Muscle of arm (tissue), 12 donors: ENCODE data around the gene C10orf95. TPM values are rescaled to one million over a fixed set of nuclear protein-coding genes. Genes with fewer than 3 reads are reported as not detected.
A peak's percentile ranks its signal among the peaks of the same experiment; 100 is the strongest.

Experiments used
- DNase-seq: peaks from one replicate; pipeline ENCODE4 v3.0.0-alpha.2; 2013
- polyA plus RNA-seq, 12 donors: library from polyadenylated mRNA; unstranded; fragments of 120-200 nt; gene quantifications; one replicate each; pipeline ENCODE4 v1.2.1, GENCODE V29; 2013; ENCODE audit not compliant: insufficient read length in 12 of 12

C10orf95 gene
- polyA plus RNA-seq, 12 donors = 0.11 to 0.39 (median 0.18) TPM; not detected in 6

DNA sequence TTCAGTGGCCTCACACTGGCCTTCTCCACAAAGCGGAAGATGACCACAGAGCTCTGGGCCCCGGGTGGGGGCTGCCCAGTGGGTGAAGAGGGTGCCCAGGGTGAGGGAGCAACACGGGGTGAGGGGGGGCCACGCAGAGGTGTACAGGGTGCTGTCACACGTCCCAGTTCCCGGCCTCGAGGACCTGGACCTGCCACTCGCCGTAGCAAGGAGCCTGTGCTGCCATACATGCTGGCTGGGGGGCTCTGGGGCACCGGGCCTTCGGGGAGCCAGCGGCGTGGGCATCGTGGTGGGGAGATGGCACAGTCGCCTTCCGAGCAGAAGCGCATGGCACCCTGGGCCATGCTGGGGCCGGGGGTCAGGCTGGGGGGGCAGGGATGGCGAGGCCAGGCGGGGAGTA, 34.6 kb downstream of the C10orf95 start:
- no peak for DNase-seq

DNA sequence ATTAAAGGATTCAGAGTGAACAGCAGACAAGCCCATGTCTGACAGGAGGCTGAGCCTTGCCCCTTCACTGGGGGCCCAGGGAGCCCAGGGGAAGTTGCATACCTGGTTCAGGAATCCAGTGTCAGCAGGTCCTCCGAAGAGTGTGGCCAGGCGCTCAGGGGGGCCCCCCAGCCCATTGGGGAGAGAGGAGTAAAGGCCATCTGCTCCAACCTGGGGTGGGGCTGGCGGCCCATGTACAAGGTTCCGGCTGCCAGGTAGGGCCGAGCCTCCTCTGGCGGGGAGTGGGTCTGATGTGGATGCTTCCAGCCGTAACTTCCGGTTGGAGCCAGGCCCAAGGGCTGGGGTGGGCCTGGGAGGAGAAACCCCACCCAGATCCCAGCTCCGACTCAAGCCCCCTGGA, 35.1 kb downstream of the C10orf95 start:
- DNase-seq = no peak

DNA sequence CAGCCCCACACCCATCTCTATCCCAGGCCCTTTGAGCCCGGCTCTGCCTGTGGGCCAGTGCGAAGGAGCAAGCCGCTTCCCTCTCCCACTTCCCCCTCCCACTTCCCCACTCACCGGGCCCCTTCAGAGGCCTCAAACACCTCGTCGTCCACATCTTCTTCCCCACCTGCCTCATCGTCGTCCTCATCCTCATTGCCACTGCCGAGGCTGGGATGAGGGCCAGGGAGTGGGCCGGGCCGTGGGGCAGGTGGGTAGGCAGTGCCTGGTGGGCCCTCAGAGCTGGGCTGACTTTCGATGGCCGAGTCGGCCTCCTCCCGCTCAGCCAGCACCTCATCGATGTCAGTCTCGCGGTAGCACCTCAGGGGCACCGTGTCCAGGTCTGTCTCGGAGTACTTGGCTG, 36.6 kb downstream of the C10orf95 start:
- no peak for DNase-seq

DNA sequence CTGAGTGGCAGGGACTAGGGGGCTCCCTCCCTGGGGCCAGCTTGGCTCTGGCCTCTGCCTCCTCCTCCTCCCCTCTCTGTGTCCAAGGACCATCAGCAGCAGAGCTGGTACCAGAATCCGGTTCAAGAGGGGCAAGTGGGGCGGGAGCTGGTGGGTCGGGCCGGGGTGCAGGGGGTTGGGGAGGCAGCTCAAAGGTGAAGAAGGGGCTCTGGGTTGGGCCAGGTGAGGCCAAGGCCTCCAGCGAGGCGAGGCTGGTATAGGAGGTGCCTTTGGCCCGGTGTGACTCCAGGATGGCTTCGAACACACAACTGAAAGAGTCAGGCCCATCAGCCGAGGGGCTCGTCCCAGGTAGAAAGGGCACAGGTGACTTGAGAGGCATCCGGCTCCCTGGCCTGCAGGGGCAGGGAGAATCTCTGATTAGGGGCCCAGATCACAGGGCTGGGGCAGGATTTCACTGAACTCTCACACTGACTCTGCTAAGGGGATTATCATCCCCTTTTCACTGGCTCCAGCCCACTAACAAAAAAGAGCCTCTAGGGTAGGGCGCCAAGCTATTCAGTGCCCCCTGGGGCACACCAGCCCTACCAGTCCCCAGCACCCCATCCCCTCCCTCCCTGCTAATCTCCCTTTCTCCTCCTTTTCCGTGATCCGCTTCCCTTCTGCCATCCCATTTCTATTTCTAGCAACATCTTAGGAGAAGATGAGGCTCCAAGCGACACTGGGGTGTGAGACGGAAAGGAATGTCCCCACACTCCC, 37.4 kb downstream of the C10orf95 start:
- DNase-seq = no peak

DNA sequence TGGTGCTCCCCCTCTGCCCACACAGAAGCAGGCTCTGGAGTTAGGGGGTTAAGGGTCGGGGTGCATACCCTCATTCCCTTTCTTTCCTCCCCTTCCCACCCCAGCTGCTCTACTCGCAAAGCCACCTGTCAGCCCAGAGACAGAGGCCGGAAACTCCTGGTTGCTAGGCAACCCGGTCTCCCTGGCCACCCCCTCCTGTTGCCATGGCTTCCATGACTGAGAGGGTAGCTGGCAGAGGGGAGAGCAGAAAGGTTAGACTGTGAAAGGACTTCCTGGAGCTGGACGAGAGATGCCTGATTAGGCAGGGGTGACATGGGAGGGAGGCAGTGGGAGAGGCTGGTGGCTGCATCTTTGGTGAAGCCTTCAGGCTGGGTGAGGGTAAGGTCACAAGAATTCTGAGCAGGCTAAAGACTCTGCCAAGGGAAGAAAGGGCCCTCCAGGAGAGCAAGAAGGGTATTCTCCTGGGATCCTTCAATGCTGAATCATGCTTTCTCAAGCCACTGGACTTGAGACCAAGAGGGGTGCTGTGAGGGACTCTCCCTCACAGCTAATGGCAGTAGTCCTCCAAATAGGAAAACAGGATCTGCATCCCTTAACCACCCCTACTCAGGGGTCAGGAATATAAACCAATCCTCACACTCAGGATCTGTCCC, 38.2 kb downstream of the C10orf95 start:
- DNase-seq = no peak

DNA sequence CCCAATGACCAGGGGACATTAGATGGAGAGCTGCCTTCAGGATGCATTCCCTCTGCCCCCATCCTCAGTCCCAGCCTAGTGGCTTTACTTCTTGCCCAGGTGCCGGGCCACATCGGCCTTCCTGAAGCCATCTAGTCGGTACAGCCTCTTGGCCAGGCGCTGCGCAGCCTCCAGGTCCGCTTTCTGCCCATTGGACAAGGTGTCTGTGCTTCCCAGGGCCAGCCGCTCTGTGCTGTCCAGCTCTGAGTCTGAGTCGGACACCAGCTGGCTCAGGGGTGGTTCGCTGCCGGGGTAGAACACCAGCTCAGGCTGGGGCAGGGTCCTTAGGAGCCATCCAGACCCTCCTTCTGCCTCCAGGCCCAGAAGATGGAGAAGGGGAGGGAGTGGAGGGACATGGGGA, 39.0 kb downstream of the C10orf95 start:
- no peak for DNase-seq

DNA sequence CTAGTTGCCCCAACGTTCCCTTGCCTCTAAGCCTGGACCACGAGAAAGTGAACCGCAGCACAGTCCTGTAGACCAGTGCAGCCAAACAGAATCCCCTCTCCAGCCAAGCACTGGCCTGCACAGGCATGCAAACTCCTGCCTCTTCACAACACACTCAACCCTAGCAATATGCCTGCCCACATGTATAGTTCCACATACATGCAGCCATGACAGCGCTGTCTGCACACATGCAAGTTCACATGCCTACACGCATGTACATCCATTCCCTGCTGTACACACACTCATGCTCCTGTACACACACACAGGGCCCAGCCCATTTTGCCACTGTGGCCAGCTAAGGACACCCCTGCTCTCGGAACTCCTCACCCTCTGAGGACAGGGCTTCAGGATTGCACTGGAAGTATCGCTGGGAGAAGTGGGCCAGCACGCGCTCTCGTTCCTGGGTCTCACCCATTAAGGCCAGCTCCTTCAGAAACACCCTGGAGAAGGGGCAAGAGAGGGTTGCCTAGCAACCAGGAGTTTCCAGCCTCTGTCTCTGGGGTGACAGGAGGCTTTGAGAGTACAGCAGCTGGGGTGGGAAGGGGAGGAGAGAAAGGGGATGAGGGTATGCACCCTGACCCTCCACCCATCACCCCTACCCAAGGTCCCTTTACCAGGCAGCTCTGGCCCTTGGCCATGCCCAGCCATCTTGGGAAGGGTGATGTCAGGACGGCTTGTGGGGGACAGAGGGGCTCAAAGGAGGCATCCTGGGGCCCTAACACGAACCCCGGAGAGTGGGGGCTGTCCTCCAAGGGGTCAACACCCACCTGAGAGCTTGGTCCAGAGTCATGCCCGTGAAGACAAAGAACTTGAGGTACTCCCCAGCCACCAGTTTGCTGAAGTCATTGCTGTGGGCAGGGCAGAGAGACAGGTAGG, 39.7 kb downstream of the C10orf95 start:
- no peak for DNase-seq

DNA sequence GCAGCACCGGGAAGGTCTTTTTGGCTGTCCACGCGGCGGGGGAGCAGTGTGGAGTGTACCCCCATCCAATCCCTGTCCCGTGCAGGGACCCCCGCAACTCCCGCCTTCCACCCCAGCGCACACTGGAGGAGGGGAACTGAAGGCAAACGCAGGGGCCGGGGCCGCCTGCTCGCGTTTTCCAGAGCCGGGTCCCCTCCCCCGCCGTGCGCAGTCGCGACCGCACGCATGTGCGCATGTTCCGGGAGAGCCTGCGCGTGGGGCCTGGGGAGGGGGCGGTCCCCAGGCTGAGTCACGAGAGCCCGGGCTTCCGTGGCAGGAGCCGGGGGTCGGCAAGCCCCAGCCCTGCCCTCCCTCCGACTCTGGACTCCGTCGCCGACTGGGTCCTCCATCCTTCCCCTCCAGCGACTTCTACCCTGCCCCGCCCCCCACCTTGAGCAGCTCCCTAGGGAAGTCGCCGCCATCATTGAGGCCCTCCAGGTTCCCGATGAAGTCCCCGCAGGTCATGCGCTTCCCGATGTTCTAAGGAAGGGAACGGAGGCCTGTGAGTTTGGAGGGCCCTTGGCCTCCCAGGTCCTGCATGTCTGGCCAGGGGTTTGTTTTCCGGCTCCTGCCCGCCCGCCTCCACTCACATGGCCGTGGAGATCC, 40.8 kb downstream of the C10orf95 start:
- peak; percentile 78 for DNase-seq

DNA sequence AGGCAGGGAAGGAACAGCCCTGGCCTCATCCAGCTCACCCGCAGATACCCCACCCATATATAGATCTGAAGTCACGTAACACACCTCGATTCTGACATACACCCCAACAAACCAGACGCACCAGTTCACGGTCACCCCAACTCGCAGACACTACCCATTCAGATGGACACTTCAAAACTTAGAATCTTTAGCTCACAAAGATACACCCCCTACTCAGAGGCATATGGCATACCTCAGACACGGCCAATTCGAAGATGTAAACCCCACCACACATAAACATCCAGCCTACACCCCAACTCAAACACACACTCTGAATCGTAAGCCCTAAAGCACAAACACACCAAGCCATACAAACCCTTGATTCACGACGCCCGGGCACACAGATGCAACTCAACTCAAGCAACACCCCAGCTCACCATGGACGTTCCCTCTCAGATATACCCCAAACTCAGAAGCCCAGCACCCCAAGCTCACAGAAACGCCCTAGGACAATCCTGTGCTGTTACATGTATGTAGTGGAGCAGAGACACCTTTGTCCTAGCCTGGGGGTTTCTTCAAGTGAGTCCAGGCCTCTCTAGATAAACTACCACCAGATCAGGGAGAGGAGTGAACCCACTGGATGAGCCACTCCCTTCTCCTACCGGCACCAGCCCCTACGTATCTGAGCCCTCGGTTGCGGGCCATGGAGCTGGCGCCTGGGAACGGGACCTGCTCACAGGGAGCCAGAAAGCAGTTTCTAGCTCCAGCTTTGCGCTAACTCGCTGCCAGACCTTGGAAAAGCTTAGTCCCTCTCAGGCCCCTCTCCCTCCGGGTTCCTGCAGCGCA, 41.5 kb downstream of the C10orf95 start:
- DNase-seq = no peak

DNA sequence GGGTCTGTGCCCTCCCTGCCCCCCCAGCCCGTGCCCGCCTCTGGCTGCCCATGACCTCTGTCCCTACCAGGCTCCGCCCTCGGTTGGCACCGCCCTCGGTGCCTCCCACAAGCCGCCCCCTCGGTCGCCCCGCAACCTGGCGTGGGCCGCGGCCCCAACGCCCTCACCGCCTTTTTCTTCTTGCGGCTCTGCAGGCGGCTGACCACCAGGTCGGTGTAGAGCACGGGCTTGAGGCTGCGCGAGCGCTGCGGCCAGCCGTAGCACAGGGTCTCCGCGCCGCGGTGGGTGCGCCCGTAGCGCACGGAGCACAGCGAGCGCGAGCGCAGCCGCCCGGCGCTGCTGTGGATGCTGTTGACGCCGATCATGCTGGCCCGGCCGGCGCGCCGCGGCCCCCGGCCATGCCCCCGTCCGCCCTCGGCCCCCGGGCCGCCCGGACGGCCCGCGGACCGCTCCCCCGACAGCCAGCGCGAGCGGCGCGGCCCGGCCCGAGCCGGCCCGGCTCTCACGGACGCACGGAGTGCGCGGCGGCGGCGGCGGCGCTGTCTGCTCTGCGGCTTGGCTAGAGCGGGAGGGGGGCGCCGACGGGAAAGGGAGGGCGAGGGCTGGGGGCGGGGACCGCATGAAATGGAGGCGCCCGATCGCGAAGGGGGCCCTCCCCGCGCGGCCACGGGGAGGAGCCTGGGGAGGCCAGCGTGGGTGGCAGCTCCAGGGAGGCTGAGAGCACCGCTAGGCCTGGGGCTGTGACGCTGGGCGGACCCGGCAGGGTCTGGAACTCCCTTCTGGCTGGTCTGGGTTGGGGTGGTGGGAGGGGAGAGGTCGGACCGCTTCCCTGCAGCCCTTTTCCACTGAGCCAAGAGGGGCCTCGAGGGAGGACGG, 42.4 kb downstream of the C10orf95 start:
- no peak for DNase-seq

DNA sequence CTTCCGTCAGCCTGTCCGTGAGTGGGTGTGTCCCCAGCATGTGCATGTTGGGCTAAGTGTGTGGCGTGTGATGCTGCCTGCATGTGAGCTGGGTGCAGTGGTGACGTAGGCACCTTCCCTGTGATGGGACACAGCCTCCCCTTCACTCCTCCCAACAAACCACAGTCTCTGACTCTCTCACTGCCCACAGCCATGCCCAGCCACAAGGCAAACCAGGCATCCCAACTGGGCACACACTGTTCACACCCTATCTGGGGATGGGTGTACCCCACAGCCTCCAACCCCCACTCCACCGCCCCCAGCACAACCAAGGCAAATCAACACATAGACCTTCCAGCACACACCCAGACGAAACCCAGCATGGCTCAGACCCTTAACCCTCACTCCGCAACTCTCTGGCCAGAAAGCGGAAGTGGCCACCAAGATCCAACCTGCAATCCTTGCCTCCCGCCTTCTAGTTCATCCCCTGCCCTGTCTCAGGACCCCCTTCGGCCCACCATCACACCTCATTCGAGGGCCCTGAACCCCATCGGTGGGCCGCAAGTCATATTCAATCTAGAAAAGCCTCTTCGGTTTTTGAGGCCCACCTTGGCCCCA, 43.1 kb downstream of the C10orf95 start:
- DNase-seq = no peak

DNA sequence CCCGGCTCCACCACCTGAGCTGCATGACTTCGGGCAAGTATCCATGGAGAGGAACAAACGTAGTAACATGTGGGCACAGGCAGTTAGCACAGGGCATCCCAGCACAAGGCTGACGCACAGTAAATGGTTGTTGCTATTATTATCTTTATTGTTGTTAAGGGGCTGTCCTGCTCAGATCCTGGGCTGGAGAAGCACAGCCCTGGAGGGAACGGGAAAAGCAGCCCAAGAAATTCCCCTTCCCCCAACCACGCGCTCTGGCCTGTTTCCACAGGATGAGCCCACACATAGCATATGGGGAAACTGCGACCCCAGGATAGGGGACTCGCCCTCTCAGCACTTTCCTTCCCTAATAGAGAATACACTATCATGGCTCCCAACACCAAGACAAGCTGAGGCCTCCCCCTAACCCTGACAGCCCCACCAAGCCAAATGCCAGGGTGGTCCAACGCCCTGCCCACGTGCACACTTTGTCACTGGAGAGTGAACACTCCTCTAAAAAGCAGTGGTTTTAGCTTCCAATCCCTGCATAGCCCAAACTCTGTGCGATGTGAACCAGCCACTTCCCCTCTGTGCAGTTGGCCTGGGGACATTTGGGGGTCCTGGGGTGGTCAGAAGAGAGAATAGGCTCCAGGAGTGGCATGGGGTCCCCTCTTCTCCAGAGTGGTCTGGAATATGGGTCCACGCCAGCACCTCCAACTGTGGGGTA, 43.8 kb downstream of the C10orf95 start:
- no peak for DNase-seq

DNA sequence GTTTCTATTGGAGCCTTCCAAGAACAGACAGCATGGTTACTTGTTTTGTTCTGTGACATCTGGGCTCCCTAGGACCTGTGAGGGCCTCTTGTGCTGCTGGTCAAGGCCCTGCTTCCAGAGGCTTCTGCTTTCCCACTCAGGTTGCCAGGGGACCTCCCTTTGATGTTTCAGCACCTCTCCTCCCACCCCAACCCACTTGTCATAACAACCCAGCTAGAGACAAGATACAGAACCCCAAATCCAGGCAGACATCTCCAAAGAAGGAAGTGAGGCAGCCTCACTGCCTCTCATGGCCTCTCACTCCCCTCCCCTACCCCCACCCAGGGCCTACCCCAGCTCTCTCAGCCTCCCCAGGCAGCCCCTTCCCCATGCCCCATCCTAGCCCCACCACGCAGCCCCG, 44.5 kb downstream of the C10orf95 start:
- DNase-seq = no peak

DNA sequence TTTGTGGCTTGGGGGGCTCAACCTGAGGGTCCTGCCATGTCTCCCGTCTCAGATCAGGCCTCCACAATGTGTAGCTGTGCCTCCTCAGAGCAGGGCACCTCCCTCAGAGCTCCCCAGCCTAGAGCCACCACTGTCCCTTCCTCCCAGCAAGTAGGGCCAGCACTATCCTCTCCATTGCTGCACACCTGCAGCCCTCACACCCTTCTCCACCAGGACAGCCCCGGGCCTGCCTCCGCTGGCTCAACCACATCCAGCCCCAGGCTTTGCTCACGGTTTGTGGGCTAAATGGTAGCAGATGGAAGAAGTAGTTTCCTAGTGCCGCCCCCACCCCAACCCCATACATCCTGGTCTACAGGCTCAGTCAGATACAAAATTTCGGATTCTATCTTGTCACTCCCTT, 45.7 kb downstream of the C10orf95 start:
- DNase-seq = no peak

DNA sequence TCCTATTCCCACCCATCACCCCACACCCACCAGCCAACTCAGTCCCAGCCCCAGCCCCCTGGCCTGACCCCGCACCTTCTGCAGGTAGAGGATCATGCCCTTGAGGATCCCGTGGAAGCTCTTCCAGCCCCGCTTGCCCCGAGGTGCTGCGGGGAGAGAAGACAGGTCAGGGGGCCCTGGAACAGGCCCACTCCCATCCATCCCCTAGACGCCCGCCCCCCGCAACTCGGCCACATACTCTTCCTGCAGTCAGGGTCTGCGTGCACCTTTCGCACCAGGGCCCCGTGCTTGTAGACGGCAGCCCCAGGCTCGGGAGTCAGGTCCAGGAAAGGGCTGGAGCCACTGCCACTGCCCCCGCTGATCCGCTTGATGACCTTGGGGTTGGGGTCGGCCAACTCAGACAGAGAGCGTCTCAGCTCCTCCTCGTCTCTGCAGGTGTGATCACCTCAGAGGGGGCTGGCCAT, 46.2 kb downstream of the C10orf95 start:
- DNase-seq = no peak

DNA sequence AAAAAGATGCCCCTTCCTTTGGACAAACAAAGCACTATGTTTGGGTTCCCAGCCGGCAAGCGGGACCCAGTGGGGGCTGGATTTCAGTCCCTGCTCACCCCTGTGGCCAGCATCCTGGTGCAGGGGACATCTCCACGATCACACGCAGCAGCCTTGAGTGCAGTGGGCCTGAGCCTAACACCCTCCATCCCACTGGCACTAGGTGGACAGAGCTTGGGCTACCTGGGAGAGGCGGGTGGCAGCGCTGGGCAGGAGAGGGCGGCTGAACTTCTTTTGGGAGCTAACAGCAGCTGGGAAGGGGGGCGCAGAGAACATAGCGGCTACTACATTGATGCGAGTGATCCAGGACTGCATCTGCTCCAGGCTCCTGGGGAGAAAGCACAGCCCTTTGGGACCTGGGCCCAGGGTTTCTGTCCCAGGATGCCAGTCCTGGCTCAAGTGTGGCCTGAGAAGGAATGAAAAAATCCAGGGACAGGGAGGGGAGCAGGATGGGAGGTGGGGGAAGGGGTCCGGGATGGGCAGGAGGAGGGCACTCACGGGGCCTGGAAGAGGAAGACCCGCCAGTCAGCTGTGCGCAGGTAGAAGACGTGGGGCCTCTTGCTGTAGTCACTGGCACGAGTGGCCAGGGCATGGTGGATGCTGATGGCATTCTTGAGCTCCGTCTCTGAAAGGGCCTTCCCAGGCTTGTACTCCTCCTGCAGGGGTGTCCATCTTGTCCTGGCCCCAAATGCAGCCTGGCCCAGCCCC, 46.8 kb downstream of the C10orf95 start:
- DNase-seq = no peak

DNA sequence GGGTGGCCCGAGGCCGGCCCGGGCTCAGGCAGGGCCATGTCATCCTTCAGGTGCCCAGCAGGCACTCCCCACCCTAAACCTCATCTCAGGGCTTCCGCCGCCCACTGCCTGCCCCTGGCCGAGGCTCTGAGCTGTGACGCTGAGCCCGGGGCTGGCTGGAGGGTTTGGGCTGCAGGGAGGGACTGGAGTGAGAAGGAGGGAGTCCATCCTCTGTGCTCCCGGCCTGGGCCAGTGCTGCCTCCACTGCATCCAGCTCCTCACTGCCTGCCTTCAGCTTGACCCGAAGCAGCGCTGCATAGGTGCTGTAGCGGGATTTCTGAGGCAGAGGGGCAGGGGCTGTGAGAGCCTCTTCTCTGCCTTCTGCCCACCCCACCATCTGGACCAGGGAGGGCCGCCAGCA, 48.2 kb downstream of the C10orf95 start:
- no peak for DNase-seq

DNA sequence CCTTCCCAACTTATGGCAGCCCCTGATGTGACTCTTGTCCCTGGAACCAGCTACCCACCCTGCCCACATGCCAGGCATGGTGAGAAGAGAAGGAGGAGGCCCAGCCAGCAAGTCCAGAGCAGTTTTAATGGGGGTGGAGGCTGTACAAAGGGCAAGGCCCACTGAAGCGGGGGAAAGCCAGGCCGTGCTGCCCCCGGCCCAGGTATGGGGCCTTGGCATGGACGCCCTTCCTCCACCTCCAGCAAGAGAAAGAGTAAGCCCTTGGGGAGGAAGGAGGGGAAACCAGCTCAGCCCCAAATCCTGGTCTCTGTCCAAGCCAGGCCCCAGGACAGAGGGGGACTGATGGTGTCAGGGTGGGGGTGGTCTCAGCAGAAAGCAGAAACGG, 48.8 kb downstream of the C10orf95 start:
- DNase-seq = no peak
